HepG2 (cell line): Measurements from ENCODE around the gene TOP2A. TPM values are rescaled to one million over a fixed set of nuclear protein-coding genes. Genes with fewer than 3 reads are reported as not detected.

Experiments used
- ATRX ChIP-seq: sonication (generic); formaldehyde crosslinking; IDR thresholded peaks from 2 replicates; pipeline ENCODE4 v1.4.0; 2020; ENCODE audit warnings: missing genetic modification reagents, borderline replicate concordance
- EEA1 ChIP-seq: sonication (generic); formaldehyde crosslinking; IDR thresholded peaks from 2 replicates; pipeline ENCODE4 v1.5.1; 2020; ENCODE audit warnings: mild to moderate bottlenecking, missing genetic modification reagents, borderline replicate concordance
- GABPA ChIP-seq, 2 experiments: IDR thresholded peaks; 2 replicates each; pipeline ENCODE4 v1.6.1; 2011 to 2016; ENCODE audit warnings: low read depth in 2 of 2, low read length in 1 of 2, missing biosample characterization in 1 of 2, missing genetic modification characterization in 1 of 2
- KLF16 ChIP-seq, 2 experiments: sonication (generic) in 1 of 2; formaldehyde crosslinking in 1 of 2; IDR thresholded peaks; 2 replicates each; pipeline versions ENCODE4 v1.6.1 to v1.8.0; 2016 to 2023; ENCODE audit warnings: missing genetic modification reagents in 2 of 2, missing compliant biosample characterization in 1 of 2
- ZFY ChIP-seq: sonication (generic); formaldehyde crosslinking; IDR thresholded peaks from 2 replicates; pipeline ENCODE4 v1.4.0; 2020; ENCODE audit warnings: missing genetic modification reagents
- ZNF101 ChIP-seq: sonication (generic); formaldehyde crosslinking; IDR thresholded peaks from 2 replicates; pipeline ENCODE4 v1.4.0; 2020; ENCODE audit warnings: mild to moderate bottlenecking, low read depth, missing genetic modification reagents, borderline replicate concordance
- ZNF24 ChIP-seq: fragments of 450-650 bp; IDR thresholded peaks from 2 replicates; pipeline ENCODE4 v1.6.1; 2017; ENCODE audit warnings: antibody characterized with exemption, mild to moderate bottlenecking
- ZNF326 ChIP-seq: sonication (generic); formaldehyde crosslinking; IDR thresholded peaks from 2 replicates; pipeline ENCODE4 v1.4.0; 2020; ENCODE audit warnings: missing genetic modification reagents, borderline replicate concordance
- ZNF577 ChIP-seq: sonication (generic); formaldehyde crosslinking; IDR thresholded peaks from 2 replicates; pipeline ENCODE4 v1.4.0; 2020; ENCODE audit warnings: mild to moderate bottlenecking, low read depth, missing genetic modification reagents, borderline replicate concordance
- polyA plus RNA-seq, 8 experiments: library from polyadenylated mRNA; depleted of rRNA in 3 of 8; stranded (reverse) in 7 of 8; unstranded in 1 of 8; fragments of >200 nt; fragmentation: Illumina TruSeq in 4 of 8; extraction: Trizol in 4 of 8; gene quantifications; 2 replicates each; pipeline versions ENCODE4 v1.2.1 to v1.2.3, GENCODE V29; 2011 to 2016; ENCODE audit warnings: low read depth in 4 of 8, missing spikeins in 1 of 8, mixed read lengths in 1 of 8; ENCODE audit not compliant: insufficient read depth in 1 of 8
- total RNA-seq, 5 experiments: library from RNA; depleted of rRNA; stranded (reverse); fragments of >200 nt; fragmentation: Illumina TruSeq; extraction: Trizol; gene quantifications; 2 replicates each; pipeline ENCODE4 v1.2.3, GENCODE V29; 2016; ENCODE audit warnings: low read depth in 1 of 5
- TF ChIP-seq, protein P1 (sequence below): sonication (generic); formaldehyde crosslinking; IDR thresholded peaks from 2 replicates; pipeline ENCODE4 v1.4.0; 2020; ENCODE audit warnings: missing genetic modification reagents
- TF ChIP-seq, protein P2 (sequence below): sonication (generic); formaldehyde crosslinking; IDR thresholded peaks from 2 replicates; pipeline ENCODE4 v1.4.0; 2020; ENCODE audit warnings: missing genetic modification reagents
- TF ChIP-seq, protein P3 (sequence below): sonication (generic); formaldehyde crosslinking; IDR thresholded peaks from 2 replicates; pipeline ENCODE4 v1.4.0; 2020; ENCODE audit warnings: missing genetic modification reagents
- TF ChIP-seq, protein P4 (sequence below): sonication (generic); formaldehyde crosslinking; IDR thresholded peaks from 2 replicates; pipeline ENCODE4 v1.9.0; 2021; ENCODE audit warnings: missing genetic modification reagents, borderline replicate concordance
- TF ChIP-seq, protein P5 (sequence below): sonication (generic); formaldehyde crosslinking; IDR thresholded peaks from 2 replicates; pipeline ENCODE4 v1.8.0; 2022; ENCODE audit warnings: mild to moderate bottlenecking, missing genetic modification reagents, borderline replicate concordance
- TF ChIP-seq, protein P6 (sequence below): sonication (generic); formaldehyde crosslinking; IDR thresholded peaks from 2 replicates; pipeline ENCODE4 v1.4.0; 2020; ENCODE audit warnings: missing genetic modification reagents
- TF ChIP-seq, protein P7 (sequence below): sonication (generic); formaldehyde crosslinking; IDR thresholded peaks from 2 replicates; pipeline ENCODE4 v1.4.0; 2020; ENCODE audit warnings: missing genetic modification reagents, mild to moderate bottlenecking, borderline replicate concordance

Gene TOP2A
- total and polyA plus RNA-seq, 2 of the 13 experiments (the other 11 are each of a cell fraction or from before 2014, with no cell fraction given), result 108 to 327 TPM

DNA sequence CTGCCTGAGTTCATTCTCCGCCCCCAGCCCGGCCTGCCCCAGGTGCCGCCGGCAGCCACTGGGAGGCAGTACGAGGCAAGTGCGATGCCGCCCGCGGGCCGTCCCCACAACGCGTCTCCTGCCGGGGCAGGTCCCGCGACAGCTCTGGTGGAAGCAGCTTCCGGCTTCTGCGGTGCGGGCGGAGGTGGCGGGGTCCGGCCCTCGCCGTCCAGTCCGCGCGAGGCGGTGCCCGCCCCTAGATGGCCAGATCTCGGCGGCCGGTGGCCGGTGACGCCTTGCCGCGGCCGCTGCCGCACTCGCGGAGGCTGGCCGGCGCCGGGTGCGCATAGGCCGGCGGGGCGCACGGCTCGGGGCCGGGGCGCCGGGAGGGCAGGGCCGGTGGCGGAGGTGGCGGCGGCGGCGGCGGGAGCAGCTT lies 55.0 kb downstream of the TOP2A start (continued):
- TF ChIP-seq, protein P1, sequence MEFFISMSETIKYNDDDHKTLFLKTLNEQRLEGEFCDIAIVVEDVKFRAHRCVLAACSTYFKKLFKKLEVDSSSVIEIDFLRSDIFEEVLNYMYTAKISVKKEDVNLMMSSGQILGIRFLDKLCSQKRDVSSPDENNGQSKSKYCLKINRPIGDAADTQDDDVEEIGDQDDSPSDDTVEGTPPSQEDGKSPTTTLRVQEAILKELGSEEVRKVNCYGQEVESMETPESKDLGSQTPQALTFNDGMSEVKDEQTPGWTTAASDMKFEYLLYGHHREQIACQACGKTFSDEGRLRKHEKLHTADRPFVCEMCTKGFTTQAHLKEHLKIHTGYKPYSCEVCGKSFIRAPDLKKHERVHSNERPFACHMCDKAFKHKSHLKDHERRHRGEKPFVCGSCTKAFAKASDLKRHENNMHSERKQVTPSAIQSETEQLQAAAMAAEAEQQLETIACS (CRISPR knock-in tag), result no peak; the same call in 1 of the 2 replicates
- TF ChIP-seq ZNF101 (CRISPR knock-in tag), result no peak
- TF ChIP-seq EEA1 (CRISPR knock-in tag), result no peak; the same call in 1 of the 2 replicates
- TF ChIP-seq ZFY (CRISPR knock-in tag), result peak; percentile 89
- TF ChIP-seq, protein P2, sequence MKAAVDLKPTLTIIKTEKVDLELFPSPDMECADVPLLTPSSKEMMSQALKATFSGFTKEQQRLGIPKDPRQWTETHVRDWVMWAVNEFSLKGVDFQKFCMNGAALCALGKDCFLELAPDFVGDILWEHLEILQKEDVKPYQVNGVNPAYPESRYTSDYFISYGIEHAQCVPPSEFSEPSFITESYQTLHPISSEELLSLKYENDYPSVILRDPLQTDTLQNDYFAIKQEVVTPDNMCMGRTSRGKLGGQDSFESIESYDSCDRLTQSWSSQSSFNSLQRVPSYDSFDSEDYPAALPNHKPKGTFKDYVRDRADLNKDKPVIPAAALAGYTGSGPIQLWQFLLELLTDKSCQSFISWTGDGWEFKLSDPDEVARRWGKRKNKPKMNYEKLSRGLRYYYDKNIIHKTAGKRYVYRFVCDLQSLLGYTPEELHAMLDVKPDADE, result peak; percentile 92
- TF ChIP-seq, protein P3, sequence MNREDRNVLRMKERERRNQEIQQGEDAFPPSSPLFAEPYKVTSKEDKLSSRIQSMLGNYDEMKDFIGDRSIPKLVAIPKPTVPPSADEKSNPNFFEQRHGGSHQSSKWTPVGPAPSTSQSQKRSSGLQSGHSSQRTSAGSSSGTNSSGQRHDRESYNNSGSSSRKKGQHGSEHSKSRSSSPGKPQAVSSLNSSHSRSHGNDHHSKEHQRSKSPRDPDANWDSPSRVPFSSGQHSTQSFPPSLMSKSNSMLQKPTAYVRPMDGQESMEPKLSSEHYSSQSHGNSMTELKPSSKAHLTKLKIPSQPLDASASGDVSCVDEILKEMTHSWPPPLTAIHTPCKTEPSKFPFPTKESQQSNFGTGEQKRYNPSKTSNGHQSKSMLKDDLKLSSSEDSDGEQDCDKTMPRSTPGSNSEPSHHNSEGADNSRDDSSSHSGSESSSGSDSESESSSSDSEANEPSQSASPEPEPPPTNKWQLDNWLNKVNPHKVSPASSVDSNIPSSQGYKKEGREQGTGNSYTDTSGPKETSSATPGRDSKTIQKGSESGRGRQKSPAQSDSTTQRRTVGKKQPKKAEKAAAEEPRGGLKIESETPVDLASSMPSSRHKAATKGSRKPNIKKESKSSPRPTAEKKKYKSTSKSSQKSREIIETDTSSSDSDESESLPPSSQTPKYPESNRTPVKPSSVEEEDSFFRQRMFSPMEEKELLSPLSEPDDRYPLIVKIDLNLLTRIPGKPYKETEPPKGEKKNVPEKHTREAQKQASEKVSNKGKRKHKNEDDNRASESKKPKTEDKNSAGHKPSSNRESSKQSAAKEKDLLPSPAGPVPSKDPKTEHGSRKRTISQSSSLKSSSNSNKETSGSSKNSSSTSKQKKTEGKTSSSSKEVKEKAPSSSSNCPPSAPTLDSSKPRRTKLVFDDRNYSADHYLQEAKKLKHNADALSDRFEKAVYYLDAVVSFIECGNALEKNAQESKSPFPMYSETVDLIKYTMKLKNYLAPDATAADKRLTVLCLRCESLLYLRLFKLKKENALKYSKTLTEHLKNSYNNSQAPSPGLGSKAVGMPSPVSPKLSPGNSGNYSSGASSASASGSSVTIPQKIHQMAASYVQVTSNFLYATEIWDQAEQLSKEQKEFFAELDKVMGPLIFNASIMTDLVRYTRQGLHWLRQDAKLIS (CRISPR knock-in tag), result peak; percentile 43; the same call in 1 of the 2 replicates
- TF ChIP-seq ZNF326 (CRISPR knock-in tag), result no peak
- TF ChIP-seq, protein P4, sequence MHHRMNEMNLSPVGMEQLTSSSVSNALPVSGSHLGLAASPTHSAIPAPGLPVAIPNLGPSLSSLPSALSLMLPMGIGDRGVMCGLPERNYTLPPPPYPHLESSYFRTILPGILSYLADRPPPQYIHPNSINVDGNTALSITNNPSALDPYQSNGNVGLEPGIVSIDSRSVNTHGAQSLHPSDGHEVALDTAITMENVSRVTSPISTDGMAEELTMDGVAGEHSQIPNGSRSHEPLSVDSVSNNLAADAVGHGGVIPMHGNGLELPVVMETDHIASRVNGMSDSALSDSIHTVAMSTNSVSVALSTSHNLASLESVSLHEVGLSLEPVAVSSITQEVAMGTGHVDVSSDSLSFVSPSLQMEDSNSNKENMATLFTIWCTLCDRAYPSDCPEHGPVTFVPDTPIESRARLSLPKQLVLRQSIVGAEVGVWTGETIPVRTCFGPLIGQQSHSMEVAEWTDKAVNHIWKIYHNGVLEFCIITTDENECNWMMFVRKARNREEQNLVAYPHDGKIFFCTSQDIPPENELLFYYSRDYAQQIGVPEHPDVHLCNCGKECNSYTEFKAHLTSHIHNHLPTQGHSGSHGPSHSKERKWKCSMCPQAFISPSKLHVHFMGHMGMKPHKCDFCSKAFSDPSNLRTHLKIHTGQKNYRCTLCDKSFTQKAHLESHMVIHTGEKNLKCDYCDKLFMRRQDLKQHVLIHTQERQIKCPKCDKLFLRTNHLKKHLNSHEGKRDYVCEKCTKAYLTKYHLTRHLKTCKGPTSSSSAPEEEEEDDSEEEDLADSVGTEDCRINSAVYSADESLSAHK (CRISPR knock-in tag), result 0 out of 2 replicates have a peak, but pooled peaks have one; percentile 48
- peak; percentile 61 for TF ChIP-seq GABPA (IDR thresholded peaks at IDR 0.05; ENCODE audit: low read depth, low read length)
- TF ChIP-seq GABPA (CRISPR knock-in tag; IDR thresholded peaks at IDR 0.05; ENCODE audit: low read depth), result peak; percentile 66
- TF ChIP-seq, protein P5, sequence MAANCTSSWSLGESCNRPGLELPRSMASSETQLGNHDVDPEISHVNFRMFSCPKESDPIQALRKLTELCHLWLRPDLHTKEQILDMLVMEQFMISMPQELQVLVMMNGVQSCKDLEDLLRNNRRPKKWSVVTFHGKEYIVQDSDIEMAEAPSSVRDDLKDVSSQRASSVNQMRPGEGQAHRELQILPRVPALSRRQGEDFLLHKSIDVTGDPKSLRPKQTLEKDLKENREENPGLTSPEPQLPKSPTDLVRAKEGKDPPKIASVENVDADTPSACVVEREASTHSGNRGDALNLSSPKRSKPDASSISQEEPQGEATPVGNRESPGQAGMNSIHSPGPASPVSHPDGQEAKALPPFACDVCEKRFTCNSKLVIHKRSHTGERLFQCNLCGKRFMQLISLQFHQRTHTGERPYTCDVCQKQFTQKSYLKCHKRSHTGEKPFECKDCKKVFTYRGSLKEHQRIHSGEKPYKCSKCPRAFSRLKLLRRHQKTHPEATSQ (CRISPR knock-in tag), result peak; percentile 75; the same call in 1 of the 2 replicates
- TF ChIP-seq, protein P6, sequence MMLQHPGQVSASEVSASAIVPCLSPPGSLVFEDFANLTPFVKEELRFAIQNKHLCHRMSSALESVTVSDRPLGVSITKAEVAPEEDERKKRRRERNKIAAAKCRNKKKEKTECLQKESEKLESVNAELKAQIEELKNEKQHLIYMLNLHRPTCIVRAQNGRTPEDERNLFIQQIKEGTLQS (CRISPR knock-in tag), result no peak
- TF ChIP-seq ZNF24, result no peak
- TF ChIP-seq KLF16 (CRISPR knock-in tag; IDR thresholded peaks at IDR 0.05), result peak in 1 of 2 experiments; percentile 94; a peak in 2 of 4 replicates
- TF ChIP-seq, protein P7, sequence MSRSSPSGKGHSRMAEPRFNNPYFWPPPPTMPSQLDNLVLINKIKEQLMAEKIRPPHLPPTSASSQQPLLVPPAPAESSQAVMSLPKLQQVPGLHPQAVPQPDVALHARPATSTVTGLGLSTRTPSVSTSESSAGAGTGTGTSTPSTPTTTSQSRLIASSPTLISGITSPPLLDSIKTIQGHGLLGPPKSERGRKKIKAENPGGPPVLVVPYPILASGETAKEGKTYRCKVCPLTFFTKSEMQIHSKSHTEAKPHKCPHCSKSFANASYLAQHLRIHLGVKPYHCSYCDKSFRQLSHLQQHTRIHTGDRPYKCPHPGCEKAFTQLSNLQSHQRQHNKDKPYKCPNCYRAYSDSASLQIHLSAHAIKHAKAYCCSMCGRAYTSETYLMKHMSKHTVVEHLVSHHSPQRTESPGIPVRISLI (CRISPR knock-in tag), result no peak
- no peak for TF ChIP-seq ATRX (CRISPR knock-in tag)
- no peak for TF ChIP-seq ZNF577 (CRISPR knock-in tag)
